SK-N-SH (cell line): ENCODE measurements around the gene SLC38A8.

ENCODE experiments used
- EP300 ChIP-seq, 2 experiments: IDR thresholded peaks; 2 replicates each; pipeline versions ENCODE4 v1.4.0 to v1.6.1; 2012; ENCODE audit warnings: borderline replicate concordance in 1 of 2, low read depth in 1 of 2, low read length in 1 of 2
- FOXM1 ChIP-seq: IDR thresholded peaks from 2 replicates; pipeline ENCODE4 v1.4.0; 2012; ENCODE audit warnings: low read depth, mild to moderate bottlenecking
- GATA2 ChIP-seq: sonication (generic); formaldehyde crosslinking; IDR thresholded peaks from 2 replicates; pipeline ENCODE4 v1.5.0; 2020; ENCODE audit warnings: mild to moderate bottlenecking, missing genetic modification reagents
- IRF3 ChIP-seq: fragments of 150-350 bp; IDR thresholded peaks from 2 replicates; pipeline ENCODE4 v1.6.1; 2016; ENCODE audit warnings: mild to moderate bottlenecking, low read depth, low read length
- MXI1 ChIP-seq: IDR thresholded peaks from 2 replicates; pipeline ENCODE4 v1.6.1; 2012; ENCODE audit warnings: mild to moderate bottlenecking, low read depth, low read length, improper control_type of control experiment
- NRF1 ChIP-seq: IDR thresholded peaks from 2 replicates; pipeline ENCODE4 v1.6.1; 2012; ENCODE audit warnings: low read depth, mild to moderate bottlenecking, low read length
- TF ChIP-seq, protein P1 (sequence below): fragments of 200-600 bp; sonication (generic); IDR thresholded peaks from 2 replicates; pipeline ENCODE4 v1.6.1; 2017; ENCODE audit warnings: antibody characterized with exemption, mild to moderate bottlenecking, moderate library complexity
- TF ChIP-seq, protein P2 (sequence below): IDR thresholded peaks from 2 replicates; pipeline ENCODE4 v1.4.0; 2012; ENCODE audit warnings: low read depth

DNA sequence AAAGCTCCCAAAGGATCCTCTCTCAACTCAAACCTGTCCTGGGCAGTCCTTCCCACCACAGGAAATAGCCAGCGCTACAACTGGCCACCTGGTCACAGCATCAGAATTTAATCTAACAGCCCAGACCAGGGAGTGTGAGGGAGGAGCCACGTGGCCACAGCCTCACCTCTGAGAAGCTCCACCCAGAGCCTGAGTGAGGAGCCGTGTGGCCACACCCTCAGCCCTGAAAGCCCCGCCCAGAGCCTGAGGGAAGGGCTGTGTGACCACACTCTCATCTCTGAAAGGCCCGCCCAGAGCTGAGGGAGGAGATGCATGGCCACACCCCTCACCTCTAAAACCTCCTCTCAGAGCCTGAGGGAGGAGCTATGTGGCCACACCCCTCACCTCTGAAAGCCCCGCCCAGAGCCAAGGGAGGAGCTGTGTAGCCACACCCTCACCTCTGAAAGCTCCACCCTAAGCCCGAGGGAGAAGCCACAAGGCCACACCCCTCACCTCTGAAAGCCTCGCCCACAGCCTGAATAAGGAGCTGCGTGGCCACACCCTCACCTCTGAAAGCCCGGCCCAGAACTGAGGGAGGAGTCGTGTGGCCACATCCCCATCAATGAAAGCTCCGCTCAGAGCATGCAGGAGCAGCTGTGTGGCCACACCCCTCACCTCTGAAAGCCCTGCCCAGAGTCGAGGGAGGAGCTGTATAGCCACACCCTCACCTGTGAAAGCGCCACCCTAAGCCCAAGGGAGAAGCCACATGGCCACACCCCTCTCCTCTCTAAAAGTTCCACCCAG lies 28.6 kb downstream of the SLC38A8 start:
- TF ChIP-seq, protein P1, sequence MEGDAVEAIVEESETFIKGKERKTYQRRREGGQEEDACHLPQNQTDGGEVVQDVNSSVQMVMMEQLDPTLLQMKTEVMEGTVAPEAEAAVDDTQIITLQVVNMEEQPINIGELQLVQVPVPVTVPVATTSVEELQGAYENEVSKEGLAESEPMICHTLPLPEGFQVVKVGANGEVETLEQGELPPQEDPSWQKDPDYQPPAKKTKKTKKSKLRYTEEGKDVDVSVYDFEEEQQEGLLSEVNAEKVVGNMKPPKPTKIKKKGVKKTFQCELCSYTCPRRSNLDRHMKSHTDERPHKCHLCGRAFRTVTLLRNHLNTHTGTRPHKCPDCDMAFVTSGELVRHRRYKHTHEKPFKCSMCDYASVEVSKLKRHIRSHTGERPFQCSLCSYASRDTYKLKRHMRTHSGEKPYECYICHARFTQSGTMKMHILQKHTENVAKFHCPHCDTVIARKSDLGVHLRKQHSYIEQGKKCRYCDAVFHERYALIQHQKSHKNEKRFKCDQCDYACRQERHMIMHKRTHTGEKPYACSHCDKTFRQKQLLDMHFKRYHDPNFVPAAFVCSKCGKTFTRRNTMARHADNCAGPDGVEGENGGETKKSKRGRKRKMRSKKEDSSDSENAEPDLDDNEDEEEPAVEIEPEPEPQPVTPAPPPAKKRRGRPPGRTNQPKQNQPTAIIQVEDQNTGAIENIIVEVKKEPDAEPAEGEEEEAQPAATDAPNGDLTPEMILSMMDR: no peak
- TF ChIP-seq FOXM1: no peak
- no peak for TF ChIP-seq NRF1
- TF ChIP-seq EP300 (IDR thresholded peaks at IDR 0.05; ENCODE audit: borderline replicate concordance in 1 of 2, low read depth in 1 of 2, low read length in 1 of 2): no peak
- TF ChIP-seq GATA2 (CRISPR knock-in tag): no peak
- TF ChIP-seq, protein P2, sequence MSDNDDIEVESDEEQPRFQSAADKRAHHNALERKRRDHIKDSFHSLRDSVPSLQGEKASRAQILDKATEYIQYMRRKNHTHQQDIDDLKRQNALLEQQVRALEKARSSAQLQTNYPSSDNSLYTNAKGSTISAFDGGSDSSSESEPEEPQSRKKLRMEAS: no peak
- no peak for TF ChIP-seq IRF3
- no peak for TF ChIP-seq MXI1
